Hindlimb muscle (tissue), 1 donor: ENCODE measurements around the gene MCU. TPM values are rescaled to one million over a fixed set of nuclear protein-coding genes. Genes with fewer than 3 reads are reported as not detected.
"Not testable (repeated sequence)": the region's sequence is repeated elsewhere in the genome, so short reads cannot be mapped to it uniquely, and the experiment has no call there.

ENCODE experiments used
- DNase-seq: peaks from one replicate; pipeline ENCODE4 v3.0.0-alpha.2; 2013
- polyA plus RNA-seq: library from polyadenylated mRNA; unstranded; fragments of 120-200 nt; gene quantifications from one replicate; pipeline ENCODE4 v1.2.1, GENCODE V29; 2013; ENCODE audit not compliant: insufficient read length

MCU gene
- polyA plus RNA-seq, 1 donor = 121 TPM

- DNase-seq = no peak
These were observed 3.7 kb upstream of the MCU start for GRCh38 chr10:72688208-72688651.

- no peak for DNase-seq
These were observed 2.3 kb upstream of the MCU start for GRCh38 chr10:72689660-72690059.

GRCh38 chr10:72690071-72690755 is 1.7 kb upstream of the MCU start:
- no peak for DNase-seq

- no peak for DNase-seq
These were observed 477 bp upstream of the MCU start for GRCh38 chr10:72691470-72691862.

GRCh38 chr10:72692744-72692993 is 726 bp downstream of the MCU start:
- DNase-seq = no peak

GRCh38 chr10:72692994-72693781 is 1.2 kb downstream of the MCU start:
- DNase-seq = no peak

- DNase-seq = no peak
These were observed 2.8 kb downstream of the MCU start for GRCh38 chr10:72694476-72695369.

- no peak for DNase-seq
These were observed 3.6 kb downstream of the MCU start for GRCh38 chr10:72695496-72695895.

- no peak for DNase-seq
These were observed 5.8 kb downstream of the MCU start for GRCh38 chr10:72697716-72698115.

- DNase-seq = not testable (repeated sequence)
These were observed 10.5 kb downstream of the MCU start for GRCh38 chr10:72702465-72702864.

GRCh38 chr10:72702868-72703581 is 11.1 kb downstream of the MCU start:
- DNase-seq = peak; percentile 47

- no peak for DNase-seq
These were observed 12.2 kb downstream of the MCU start for GRCh38 chr10:72704117-72704516.

- DNase-seq = peak; percentile 68
These were observed 17.1 kb downstream of the MCU start for GRCh38 chr10:72709041-72709440.

- DNase-seq = no peak
These were observed 20.2 kb downstream of the MCU start for GRCh38 chr10:72712136-72712535.

- no peak for DNase-seq
These were observed 28.1 kb downstream of the MCU start for GRCh38 chr10:72719941-72720592.

- DNase-seq = no peak
These were observed 29.1 kb downstream of the MCU start for GRCh38 chr10:72720814-72721660.

- DNase-seq = no peak
These were observed 35.2 kb downstream of the MCU start for GRCh38 chr10:72727130-72727529.

- DNase-seq = no peak
These were observed 36.5 kb downstream of the MCU start for GRCh38 chr10:72728462-72728861.

- no peak for DNase-seq
These were observed 37.6 kb downstream of the MCU start for GRCh38 chr10:72729528-72729927.

GRCh38 chr10:72730479-72730878 is 38.5 kb downstream of the MCU start:
- DNase-seq = no peak

GRCh38 chr10:72731916-72732419 is 40.0 kb downstream of the MCU start:
- DNase-seq = no peak
